ENCODE results near the gene ZC2HC1C.

Gene ZC2HC1C

DNA sequence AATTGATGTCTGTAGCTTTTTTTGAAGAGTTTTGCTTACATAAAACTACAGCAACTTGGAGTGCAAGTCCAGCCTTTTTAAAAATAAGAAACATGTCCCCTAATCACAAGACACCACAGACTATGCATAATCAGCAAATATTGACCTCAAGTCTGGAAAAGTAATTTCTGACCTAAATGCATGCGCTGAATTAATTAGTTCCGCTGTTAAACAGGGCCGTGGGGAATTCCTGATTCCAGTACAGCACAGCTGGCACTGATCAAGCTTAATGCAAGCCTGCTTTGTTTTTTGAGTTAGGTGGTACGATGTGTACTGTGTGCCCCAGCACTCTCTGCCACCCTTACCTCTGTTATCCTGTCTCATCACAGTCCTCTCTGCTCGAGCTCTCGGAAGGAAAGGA lies 27.4 kb upstream of the ZC2HC1C start:
- peaks cover 0 to 14% (median 9%) of the 10 kb centered on the region in 5 donors for H3K4me1 ChIP-seq (ENCODE audit: control insufficient read depth in 5 of 5, insufficient read depth in 5 of 5, low read length in 5 of 5)
- H3K9ac ChIP-seq (ENCODE audit: low read length in 5 of 5): no peak overlapping the region
- no peaks in the 10 kb centered on the region for H3K9me3 ChIP-seq (ENCODE audit: control insufficient read depth in 5 of 5, low read length in 5 of 5)
- no peak overlapping the region for H3K27ac ChIP-seq (ENCODE audit: low read depth, low read length)
- no peak overlapping the region for H3K4me3 ChIP-seq (ENCODE audit: low read depth in 1 of 5, low read length in 5 of 5)
- H3K27me3 ChIP-seq (ENCODE audit: control insufficient read depth in 5 of 5, insufficient read depth in 4 of 5, low read length in 5 of 5): no peaks in the 10 kb centered on the region
- H3K36me3 ChIP-seq (ENCODE audit: control insufficient read depth in 5 of 5, insufficient read depth in 5 of 5, low read length in 5 of 5): peaks cover 2 to 18% (median 9%) of the 10 kb centered on the region in 5 donors

DNA sequence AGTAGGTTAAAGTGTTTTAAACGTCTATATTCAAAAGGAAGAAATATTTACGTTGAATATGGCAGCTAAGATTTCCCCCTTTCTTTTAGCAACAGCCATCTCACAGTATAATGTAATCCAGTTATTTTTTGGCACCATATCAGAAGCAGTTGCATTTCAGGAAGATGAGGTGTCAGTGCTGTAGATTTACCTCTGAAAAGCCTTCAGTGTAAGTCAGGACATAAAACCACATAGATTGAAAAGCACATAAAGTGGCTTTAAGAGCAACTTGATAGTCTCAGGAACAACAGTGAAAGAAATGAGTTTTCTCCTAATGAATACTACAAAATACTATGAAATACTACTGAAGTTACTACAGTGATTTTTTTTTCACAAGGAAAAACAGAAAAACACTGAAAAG lies 25.1 kb upstream of the ZC2HC1C start:
- no peaks in the 10 kb centered on the region for H3K9me3 ChIP-seq (ENCODE audit: control insufficient read depth in 5 of 5, low read length in 5 of 5)
- no peak overlapping the region for H3K4me3 ChIP-seq (ENCODE audit: low read depth in 1 of 5, low read length in 5 of 5)
- H3K27ac ChIP-seq (ENCODE audit: low read depth, low read length): no peak overlapping the region
- H3K4me1 ChIP-seq (ENCODE audit: control insufficient read depth in 5 of 5, insufficient read depth in 5 of 5, low read length in 5 of 5): peaks cover 0 to 21% (median 16%) of the 10 kb centered on the region in 5 donors
- no peak overlapping the region for H3K9ac ChIP-seq (ENCODE audit: low read length in 5 of 5)
- no peaks in the 10 kb centered on the region for H3K27me3 ChIP-seq (ENCODE audit: control insufficient read depth in 5 of 5, insufficient read depth in 4 of 5, low read length in 5 of 5)
- peaks cover 0 to 9% (median 3%) of the 10 kb centered on the region in 5 donors for H3K36me3 ChIP-seq (ENCODE audit: control insufficient read depth in 5 of 5, insufficient read depth in 5 of 5, low read length in 5 of 5)

DNA sequence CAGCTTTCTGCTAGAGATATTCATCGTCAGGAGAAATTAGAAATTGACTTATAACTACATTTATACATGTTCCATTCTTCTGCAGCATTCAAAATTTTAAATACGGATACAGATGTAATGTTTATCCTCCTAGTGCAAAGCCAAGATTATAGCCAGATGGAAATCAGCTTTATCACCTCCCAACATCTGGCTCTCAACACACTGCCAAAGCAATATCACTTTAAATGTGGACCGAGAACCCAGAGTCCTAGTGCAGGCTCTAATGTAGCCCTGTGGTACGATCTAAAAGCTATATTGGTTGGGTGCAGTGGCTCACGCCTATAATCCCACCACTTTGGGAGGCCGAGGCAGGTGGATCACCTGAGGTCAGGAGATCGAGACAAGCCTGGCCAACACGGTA lies 24.7 kb upstream of the ZC2HC1C start:
- H3K9me3 ChIP-seq (ENCODE audit: control insufficient read depth in 5 of 5, low read length in 5 of 5): no peaks in the 10 kb centered on the region
- no peak overlapping the region for H3K9ac ChIP-seq (ENCODE audit: low read length in 5 of 5)
- no peak overlapping the region for H3K4me3 ChIP-seq (ENCODE audit: low read depth in 1 of 5, low read length in 5 of 5)
- peaks cover 0 to 9% (median 3%) of the 10 kb centered on the region in 5 donors for H3K36me3 ChIP-seq (ENCODE audit: control insufficient read depth in 5 of 5, insufficient read depth in 5 of 5, low read length in 5 of 5)
- H3K27ac ChIP-seq (ENCODE audit: low read depth, low read length): no peak overlapping the region
- H3K27me3 ChIP-seq (ENCODE audit: control insufficient read depth in 5 of 5, insufficient read depth in 4 of 5, low read length in 5 of 5): no peaks in the 10 kb centered on the region
- H3K4me1 ChIP-seq (ENCODE audit: control insufficient read depth in 5 of 5, insufficient read depth in 5 of 5, low read length in 5 of 5): peaks cover 0 to 25% (median 17%) of the 10 kb centered on the region in 5 donors

DNA sequence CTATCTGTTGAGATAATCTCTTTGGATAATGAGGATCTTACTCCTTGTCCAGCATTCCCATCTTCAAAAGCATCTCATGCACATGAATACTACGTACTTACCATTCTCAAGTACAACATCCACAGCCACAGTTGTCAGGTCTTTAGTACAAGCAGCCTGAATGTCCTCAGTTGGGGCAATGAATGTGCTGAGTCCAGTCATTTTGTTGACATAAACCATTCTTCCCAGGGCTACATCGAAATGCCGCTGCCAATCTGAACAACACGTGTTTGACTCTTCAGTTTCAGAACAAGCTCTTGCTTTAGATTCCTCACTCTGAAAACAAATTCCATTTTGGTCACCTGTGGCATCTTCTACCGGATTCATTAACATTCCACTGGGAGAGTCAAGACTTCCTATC lies 23.2 kb upstream of the ZC2HC1C start:
- Histone ChIP-seq H3K36me3 (ENCODE audit: control insufficient read depth in 5 of 5, insufficient read depth in 5 of 5, low read length in 5 of 5) (peaks cover 0 to 9% (median 3%) of the 10 kb centered on the region in 5 donors), H3K27me3 (ENCODE audit: control insufficient read depth in 5 of 5, insufficient read depth in 4 of 5, low read length in 5 of 5) (no peaks in the 10 kb centered on the region), H3K4me1 (ENCODE audit: control insufficient read depth in 5 of 5, insufficient read depth in 5 of 5, low read length in 5 of 5) (peaks cover 0 to 32% (median 28%) of the 10 kb centered on the region in 5 donors), H3K9ac (ENCODE audit: low read length in 5 of 5) (no peak overlapping the region), H3K27ac (ENCODE audit: low read depth, low read length) (no peak overlapping the region), H3K4me3 (ENCODE audit: low read depth in 1 of 5, low read length in 5 of 5) (no peak overlapping the region), H3K9me3 (ENCODE audit: control insufficient read depth in 5 of 5, low read length in 5 of 5) (no peaks in the 10 kb centered on the region)

DNA sequence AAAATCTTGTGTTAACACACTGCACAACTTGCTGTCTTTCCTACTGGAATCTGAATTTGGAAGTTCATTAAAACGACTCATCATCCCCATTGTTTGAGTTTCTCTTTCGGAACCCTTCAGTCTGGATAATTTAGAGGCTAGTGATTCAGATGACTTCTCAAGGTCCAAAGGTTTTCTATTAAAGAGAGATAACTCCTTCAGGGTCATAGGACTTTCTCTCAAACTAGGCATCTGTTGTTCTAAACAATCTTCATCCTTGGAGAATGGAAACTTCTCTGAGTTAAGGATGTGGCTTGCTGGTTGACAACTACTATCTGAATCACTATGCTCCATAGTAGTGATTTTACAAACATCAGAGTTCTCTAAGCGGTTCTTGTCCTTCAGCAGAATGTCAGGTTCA lies 22.5 kb upstream of the ZC2HC1C start:
- no peaks in the 10 kb centered on the region for H3K9me3 ChIP-seq (ENCODE audit: control insufficient read depth in 5 of 5, low read length in 5 of 5)
- no peak overlapping the region for H3K27ac ChIP-seq (ENCODE audit: low read depth, low read length)
- H3K27me3 ChIP-seq (ENCODE audit: control insufficient read depth in 5 of 5, insufficient read depth in 4 of 5, low read length in 5 of 5): no peaks in the 10 kb centered on the region
- peaks cover 0 to 5% (median under 1%) of the 10 kb centered on the region in 5 donors for H3K36me3 ChIP-seq (ENCODE audit: control insufficient read depth in 5 of 5, insufficient read depth in 5 of 5, low read length in 5 of 5)
- H3K4me1 ChIP-seq (ENCODE audit: control insufficient read depth in 5 of 5, insufficient read depth in 5 of 5, low read length in 5 of 5): peaks cover 0 to 33% (median 25%) of the 10 kb centered on the region in 5 donors
- H3K4me3 ChIP-seq (ENCODE audit: low read depth in 1 of 5, low read length in 5 of 5): no peak overlapping the region
- no peak overlapping the region for H3K9ac ChIP-seq (ENCODE audit: low read length in 5 of 5)

DNA sequence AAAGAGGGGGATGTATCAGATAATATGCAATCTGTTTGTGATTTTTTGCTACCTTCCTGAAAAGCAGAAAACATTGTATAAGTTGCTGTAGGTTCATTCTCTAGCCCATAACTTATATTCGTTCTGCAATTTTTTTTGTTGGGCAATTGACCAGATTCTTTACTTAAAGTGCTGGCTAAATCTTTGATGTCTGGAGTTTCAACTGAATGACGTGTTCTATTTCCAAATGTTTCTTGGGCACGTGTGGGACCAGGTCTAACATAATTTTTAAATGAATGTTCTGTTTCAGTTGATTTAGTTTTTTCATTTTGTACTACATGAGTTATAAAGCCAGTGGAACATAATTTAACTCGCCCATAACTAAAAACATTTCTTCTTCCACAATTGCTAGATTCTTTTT lies 21.9 kb upstream of the ZC2HC1C start:
- Histone ChIP-seq H3K27me3 (ENCODE audit: control insufficient read depth in 5 of 5, insufficient read depth in 4 of 5, low read length in 5 of 5) (no peaks in the 10 kb centered on the region), H3K9ac (ENCODE audit: low read length in 5 of 5) (no peak overlapping the region), H3K36me3 (ENCODE audit: control insufficient read depth in 5 of 5, insufficient read depth in 5 of 5, low read length in 5 of 5) (peaks cover 0 to 1% (median 0%) of the 10 kb centered on the region in 5 donors), H3K4me3 (ENCODE audit: low read depth in 1 of 5, low read length in 5 of 5) (no peak overlapping the region), H3K9me3 (ENCODE audit: control insufficient read depth in 5 of 5, low read length in 5 of 5) (no peaks in the 10 kb centered on the region), H3K4me1 (ENCODE audit: control insufficient read depth in 5 of 5, insufficient read depth in 5 of 5, low read length in 5 of 5) (peaks cover 0 to 33% (median 21%) of the 10 kb centered on the region in 5 donors), H3K27ac (ENCODE audit: low read depth, low read length) (no peak overlapping the region)

DNA sequence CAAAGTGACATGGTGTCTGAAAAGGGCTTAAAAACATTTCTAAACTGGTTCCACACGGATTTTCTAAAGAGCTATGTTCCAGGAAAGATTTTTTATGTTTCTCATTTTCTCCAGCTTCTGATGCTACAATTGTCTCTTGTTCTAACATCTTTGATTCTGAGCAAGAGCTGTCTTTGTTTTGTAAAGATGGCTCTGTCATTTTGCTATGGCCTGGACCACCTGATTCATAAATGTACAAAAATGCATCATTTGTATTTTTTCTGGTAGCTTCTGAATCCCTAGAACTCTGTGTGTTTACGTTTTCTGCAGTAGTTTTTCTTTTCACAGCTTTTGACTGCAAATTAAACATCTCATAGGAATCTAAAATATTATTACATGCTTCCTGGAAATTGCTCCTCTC lies 21.3 kb upstream of the ZC2HC1C start:
- Histone ChIP-seq H3K27ac (ENCODE audit: low read depth, low read length) (no peak overlapping the region), H3K9ac (ENCODE audit: low read length in 5 of 5) (no peak overlapping the region), H3K36me3 (ENCODE audit: control insufficient read depth in 5 of 5, insufficient read depth in 5 of 5, low read length in 5 of 5) (no peaks in the 10 kb centered on the region), H3K4me1 (ENCODE audit: control insufficient read depth in 5 of 5, insufficient read depth in 5 of 5, low read length in 5 of 5) (peaks cover 0 to 33% (median 21%) of the 10 kb centered on the region in 5 donors), H3K9me3 (ENCODE audit: control insufficient read depth in 5 of 5, low read length in 5 of 5) (no peaks in the 10 kb centered on the region), H3K4me3 (ENCODE audit: low read depth in 1 of 5, low read length in 5 of 5) (no peak overlapping the region), H3K27me3 (ENCODE audit: control insufficient read depth in 5 of 5, insufficient read depth in 4 of 5, low read length in 5 of 5) (no peaks in the 10 kb centered on the region)

DNA sequence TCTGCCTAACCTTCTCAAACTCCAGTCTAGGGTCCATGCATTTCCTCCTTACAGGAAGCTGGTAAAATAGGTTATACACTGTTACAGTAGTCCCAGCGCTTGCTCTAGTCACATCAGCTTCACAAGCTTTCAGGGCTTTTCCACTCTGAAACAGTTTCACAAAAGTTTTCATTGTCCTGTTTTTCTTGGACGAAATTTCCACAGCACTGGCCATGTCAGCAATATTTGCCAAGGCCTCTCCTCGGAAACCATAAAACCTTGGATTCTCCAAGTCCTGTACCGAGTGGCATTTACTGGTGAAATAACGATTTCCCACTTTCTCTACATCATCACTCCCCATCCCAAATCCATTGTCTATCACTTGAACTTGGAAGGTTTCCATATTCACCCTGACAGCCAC lies 20.3 kb upstream of the ZC2HC1C start:
- Histone ChIP-seq H3K4me1 (ENCODE audit: control insufficient read depth in 5 of 5, insufficient read depth in 5 of 5, low read length in 5 of 5) (peaks cover 0 to 33% (median 21%) of the 10 kb centered on the region in 5 donors), H3K27ac (ENCODE audit: low read depth, low read length) (peak overlapping the region; percentile 78), H3K27me3 (ENCODE audit: control insufficient read depth in 5 of 5, insufficient read depth in 4 of 5, low read length in 5 of 5) (no peaks in the 10 kb centered on the region), H3K4me3 (ENCODE audit: low read depth in 1 of 5, low read length in 5 of 5) (peak overlapping the region in 2 of 5 donors; percentile 3 to 6), H3K9me3 (ENCODE audit: control insufficient read depth in 5 of 5, low read length in 5 of 5) (no peaks in the 10 kb centered on the region), H3K36me3 (ENCODE audit: control insufficient read depth in 5 of 5, insufficient read depth in 5 of 5, low read length in 5 of 5) (no peaks in the 10 kb centered on the region), H3K9ac (ENCODE audit: low read length in 5 of 5) (peak overlapping the region in 1 of 5 donors; percentile 10)

DNA sequence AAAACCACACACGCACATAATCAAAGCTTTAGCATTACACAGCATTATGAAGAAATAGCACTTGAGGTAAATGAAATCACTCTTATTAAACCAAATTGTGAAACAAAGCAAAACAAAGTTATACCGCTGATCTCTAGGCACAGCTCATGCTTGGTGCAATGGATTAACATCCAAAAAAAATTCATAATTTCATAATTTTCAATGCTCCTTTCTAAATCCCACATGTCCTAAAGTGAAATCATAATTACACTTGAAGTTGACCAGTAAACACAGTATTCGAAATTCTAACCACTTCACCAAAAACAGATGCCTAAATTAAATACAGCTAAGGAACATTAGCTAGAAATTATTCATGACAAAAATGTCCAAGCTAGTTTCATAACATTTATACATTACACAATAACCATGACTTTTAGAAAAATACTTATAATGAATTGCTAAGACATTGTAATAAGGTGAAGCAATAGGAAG lies 19.7 kb upstream of the ZC2HC1C start:
- H3K27me3 ChIP-seq (ENCODE audit: control insufficient read depth in 5 of 5, insufficient read depth in 4 of 5, low read length in 5 of 5): no peaks in the 10 kb centered on the region
- no peaks in the 10 kb centered on the region for H3K36me3 ChIP-seq (ENCODE audit: control insufficient read depth in 5 of 5, insufficient read depth in 5 of 5, low read length in 5 of 5)
- H3K4me3 ChIP-seq (ENCODE audit: low read depth in 1 of 5, low read length in 5 of 5): peak overlapping the region in 2 of 5 donors; percentile 3 to 74
- H3K9ac ChIP-seq (ENCODE audit: low read length in 5 of 5): peak overlapping the region in 1 of 5 donors; percentile 88
- peak overlapping the region; percentile 78 for H3K27ac ChIP-seq (ENCODE audit: low read depth, low read length)
- H3K9me3 ChIP-seq (ENCODE audit: control insufficient read depth in 5 of 5, low read length in 5 of 5): no peaks in the 10 kb centered on the region
- peaks cover 0 to 29% (median 21%) of the 10 kb centered on the region in 5 donors for H3K4me1 ChIP-seq (ENCODE audit: control insufficient read depth in 5 of 5, insufficient read depth in 5 of 5, low read length in 5 of 5)

DNA sequence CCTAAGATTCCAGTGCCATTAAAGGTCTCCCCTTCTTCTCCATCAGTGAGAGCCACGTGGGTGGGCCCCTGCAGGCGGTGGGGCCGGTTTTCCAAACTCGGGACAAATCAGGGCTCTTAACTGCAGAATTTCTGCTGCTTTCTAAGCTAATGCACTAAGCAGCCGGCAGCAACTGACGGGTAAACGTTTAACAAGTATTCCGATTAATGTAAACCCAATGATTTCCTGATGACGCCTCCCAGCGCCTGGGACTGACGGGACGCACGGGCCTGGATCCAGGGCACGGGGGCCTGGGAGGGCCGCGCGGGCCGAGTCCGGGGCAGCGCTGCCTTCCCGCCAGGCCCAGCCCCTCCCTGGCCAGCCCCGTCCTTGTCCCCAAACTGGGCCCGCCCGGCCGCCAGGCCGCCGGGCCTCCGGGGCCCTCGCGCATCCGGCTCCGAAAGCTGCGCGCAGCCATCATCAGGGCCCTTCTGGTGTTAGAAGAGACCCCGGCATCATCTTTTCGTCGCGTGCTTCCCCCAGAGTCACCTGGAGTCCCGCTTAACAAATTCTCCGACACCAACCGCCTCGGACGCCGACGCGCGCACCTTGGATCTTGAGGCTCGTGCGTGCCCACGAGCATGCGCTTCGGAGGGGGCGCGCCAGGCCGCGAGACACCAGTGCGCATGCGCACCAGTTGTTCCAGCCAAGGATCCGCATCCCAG lies 18.4 kb upstream of the ZC2HC1C start, which contains the start of gene MLH3:
MLH3 (minus strand) TSS at position 616 of the 704 bp plus-strand sequence. CDS start 1,812 bp downstream, outside the sequence.
- H3K9ac ChIP-seq (ENCODE audit: low read length in 5 of 5): peak within 1 kb of the TSS in 4 of 5 donors; percentile 76 to 95 (median 86)

More for the DNA sequence above, 18.4 kb upstream of the ZC2HC1C start, which contains the start of gene MLH3:
- no peaks in the 10 kb centered on the region for H3K9me3 ChIP-seq (ENCODE audit: control insufficient read depth in 5 of 5, low read length in 5 of 5)
- peak within 1 kb of the TSS; percentile 78 for H3K27ac ChIP-seq (ENCODE audit: low read depth, low read length)
- H3K4me1 ChIP-seq (ENCODE audit: control insufficient read depth in 5 of 5, insufficient read depth in 5 of 5, low read length in 5 of 5): peaks cover 0 to 26% (median 19%) of the 10 kb centered on the region in 5 donors
- H3K4me3 ChIP-seq (ENCODE audit: low read depth in 1 of 5, low read length in 5 of 5): peak within 1 kb of the TSS; percentile 42 to 74 (median 73)
- H3K27me3 ChIP-seq (ENCODE audit: control insufficient read depth in 5 of 5, insufficient read depth in 4 of 5, low read length in 5 of 5): no peaks in the 10 kb centered on the region
- no peaks in the 10 kb centered on the region for H3K36me3 ChIP-seq (ENCODE audit: control insufficient read depth in 5 of 5, insufficient read depth in 5 of 5, low read length in 5 of 5)

All from subcutaneous abdominal adipose tissue (tissue), 5 donors.